Left ventricle myocardium inferior (tissue), 1 donor: Measurements from ENCODE around the gene GAST. TPM values are rescaled to one million over a fixed set of nuclear protein-coding genes. Genes with fewer than 3 reads are reported as not detected.
A peak's percentile ranks its signal among the peaks of the same experiment; 100 is the strongest.

Source experiments
- DNase-seq: peaks from one replicate; pipeline ENCODE4 v3.0.0-alpha.2; 2020
- H3K27ac ChIP-seq: fragments of 200-600 bp; replicated peaks from 2 replicates; pipeline ENCODE4 v1.8.0; 2021
- H3K27me3 ChIP-seq: fragments of 200-600 bp; 2 replicates; pipeline ENCODE4 v1.8.0; 2021; ENCODE audit warnings: low read depth
- H3K36me3 ChIP-seq: fragments of 200-600 bp; 2 replicates; pipeline ENCODE4 v1.8.0; 2021
- H3K4me1 ChIP-seq: fragments of 200-600 bp; 2 replicates; pipeline ENCODE4 v1.8.0; 2021
- H3K4me3 ChIP-seq: fragments of 200-600 bp; 2 replicates; pipeline ENCODE4 v1.8.0; 2021; ENCODE audit warnings: mild to moderate bottlenecking, moderate library complexity
- H3K9me3 ChIP-seq: fragments of 200-600 bp; replicated peaks from 2 replicates; pipeline ENCODE4 v1.8.0; 2021
- intact Hi-C: fragments of 100-400 bp; cut with micrococcal nuclease; formaldehyde crosslinking; loops from one replicate; pipeline ENCODE4 v1.11.0; 2022
- total RNA-seq: library from RNA; stranded (reverse); fragmentation: NEBNext Ultra II Directional; extraction: Animal tissue kit (Norgen Biotek cat#: 25700); gene quantifications from one replicate; pipeline ENCODE4 v1.2.1, GENCODE V29; 2021
- TF ChIP-seq, protein P1 (sequence below): fragments of 200-600 bp; IDR thresholded peaks from 2 replicates; pipeline ENCODE4 v1.8.0; 2021; ENCODE audit warnings: antibody characterized with exemption, mild to moderate bottlenecking, borderline replicate concordance
- donor health status: DM: no; HTN: yes; CAD: no; lungs with severe emphysema.

The GAST gene
- total RNA-seq, 1 donor from 2014 or later, result not detected

DNA sequence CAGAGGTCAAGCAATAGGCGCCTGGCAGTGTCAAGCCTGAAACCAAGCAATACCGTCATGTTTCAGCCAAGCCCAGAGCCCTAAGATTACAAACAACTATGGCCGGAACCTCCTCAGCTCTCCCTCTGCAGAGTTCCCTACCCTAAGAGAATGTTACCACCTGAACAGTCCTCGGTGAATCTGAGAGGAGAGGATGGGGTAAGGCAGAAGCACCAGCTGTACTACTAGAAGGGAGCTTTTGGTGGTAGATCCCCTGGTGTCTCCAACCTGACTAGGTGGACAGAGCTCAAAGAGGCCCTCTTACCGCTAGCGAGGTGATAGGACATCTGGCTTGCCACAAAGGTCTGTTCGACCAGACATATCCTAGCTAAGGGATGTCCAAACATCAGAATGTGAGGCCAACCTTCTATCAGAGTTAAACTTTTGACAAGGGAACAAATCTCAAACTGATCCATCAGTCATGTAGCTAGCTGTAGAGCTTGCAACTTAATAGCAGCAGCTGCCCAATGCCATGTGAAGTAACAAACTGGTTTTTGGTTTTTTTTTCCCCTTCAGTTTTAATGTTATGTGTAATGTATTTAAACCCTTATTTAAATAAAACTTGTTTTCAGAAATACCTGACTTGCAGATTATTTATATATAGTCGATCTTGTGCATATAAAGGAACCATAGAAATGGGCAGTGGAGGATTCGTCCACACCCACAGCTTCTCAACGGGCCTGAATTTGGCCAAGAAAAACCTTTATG is 20.9 kb upstream of the GAST start:
- peak overlapping the region; percentile 31 for H3K27ac ChIP-seq
- intact Hi-C loops, result no loop called here
- H3K27me3 ChIP-seq, result no peaks in the 10 kb centered on the region
- TF ChIP-seq, protein P1, sequence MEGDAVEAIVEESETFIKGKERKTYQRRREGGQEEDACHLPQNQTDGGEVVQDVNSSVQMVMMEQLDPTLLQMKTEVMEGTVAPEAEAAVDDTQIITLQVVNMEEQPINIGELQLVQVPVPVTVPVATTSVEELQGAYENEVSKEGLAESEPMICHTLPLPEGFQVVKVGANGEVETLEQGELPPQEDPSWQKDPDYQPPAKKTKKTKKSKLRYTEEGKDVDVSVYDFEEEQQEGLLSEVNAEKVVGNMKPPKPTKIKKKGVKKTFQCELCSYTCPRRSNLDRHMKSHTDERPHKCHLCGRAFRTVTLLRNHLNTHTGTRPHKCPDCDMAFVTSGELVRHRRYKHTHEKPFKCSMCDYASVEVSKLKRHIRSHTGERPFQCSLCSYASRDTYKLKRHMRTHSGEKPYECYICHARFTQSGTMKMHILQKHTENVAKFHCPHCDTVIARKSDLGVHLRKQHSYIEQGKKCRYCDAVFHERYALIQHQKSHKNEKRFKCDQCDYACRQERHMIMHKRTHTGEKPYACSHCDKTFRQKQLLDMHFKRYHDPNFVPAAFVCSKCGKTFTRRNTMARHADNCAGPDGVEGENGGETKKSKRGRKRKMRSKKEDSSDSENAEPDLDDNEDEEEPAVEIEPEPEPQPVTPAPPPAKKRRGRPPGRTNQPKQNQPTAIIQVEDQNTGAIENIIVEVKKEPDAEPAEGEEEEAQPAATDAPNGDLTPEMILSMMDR, result no peak
- DNase-seq, result no peak
- no peaks in the 10 kb centered on the region for H3K9me3 ChIP-seq
- peaks cover 60% of the 10 kb centered on the region for H3K4me1 ChIP-seq
- H3K4me3 ChIP-seq, result peak overlapping the region; percentile 91
- H3K36me3 ChIP-seq, result peaks cover 62% of the 10 kb centered on the region

DNA sequence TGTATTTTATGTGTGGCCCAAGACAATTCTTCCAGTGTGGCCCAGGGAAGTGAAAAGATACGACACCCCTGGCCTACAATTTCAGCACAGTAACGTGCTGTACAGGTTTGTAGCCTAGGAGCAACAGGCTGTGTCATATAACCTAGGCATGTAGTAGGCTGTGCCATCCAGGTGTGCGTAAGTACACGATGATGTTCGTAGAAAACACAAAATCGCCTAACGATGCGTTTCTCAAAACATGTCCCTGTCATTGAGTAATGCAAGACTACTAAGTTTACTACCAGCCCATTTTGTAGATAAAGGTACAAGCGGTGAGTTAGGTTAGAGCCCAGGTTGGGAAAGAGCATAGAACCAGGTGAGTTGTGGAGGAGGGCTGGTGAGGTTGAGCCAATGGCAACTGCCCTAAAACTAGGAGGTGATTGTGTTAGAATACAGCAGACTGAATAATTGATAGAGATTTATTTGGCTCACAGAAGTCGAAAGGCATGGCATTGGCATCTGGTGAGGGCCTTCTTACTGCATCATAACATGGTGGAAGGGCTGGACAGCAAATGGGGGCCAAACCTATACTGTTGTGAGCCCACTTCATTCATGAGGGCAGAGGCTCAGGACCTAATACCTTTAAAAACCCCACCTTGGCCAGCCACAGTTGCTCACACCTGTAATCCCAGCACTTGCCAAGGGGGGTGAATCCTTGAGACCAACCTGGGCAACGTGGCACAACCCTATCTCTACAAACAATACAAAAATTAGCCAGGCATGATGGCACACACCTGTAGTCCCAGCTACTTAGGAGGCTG is 19.2 kb upstream of the GAST start:
- DNase-seq, result no peak
- peaks cover 69% of the 10 kb centered on the region for H3K4me1 ChIP-seq
- H3K9me3 ChIP-seq, result no peaks in the 10 kb centered on the region
- intact Hi-C loops, result no loop called here
- H3K27ac ChIP-seq, result no peak overlapping the region
- TF ChIP-seq, protein P1, result no peak
- no peak overlapping the region for H3K4me3 ChIP-seq
- H3K27me3 ChIP-seq, result no peaks in the 10 kb centered on the region
- H3K36me3 ChIP-seq, result peaks cover 62% of the 10 kb centered on the region

DNA sequence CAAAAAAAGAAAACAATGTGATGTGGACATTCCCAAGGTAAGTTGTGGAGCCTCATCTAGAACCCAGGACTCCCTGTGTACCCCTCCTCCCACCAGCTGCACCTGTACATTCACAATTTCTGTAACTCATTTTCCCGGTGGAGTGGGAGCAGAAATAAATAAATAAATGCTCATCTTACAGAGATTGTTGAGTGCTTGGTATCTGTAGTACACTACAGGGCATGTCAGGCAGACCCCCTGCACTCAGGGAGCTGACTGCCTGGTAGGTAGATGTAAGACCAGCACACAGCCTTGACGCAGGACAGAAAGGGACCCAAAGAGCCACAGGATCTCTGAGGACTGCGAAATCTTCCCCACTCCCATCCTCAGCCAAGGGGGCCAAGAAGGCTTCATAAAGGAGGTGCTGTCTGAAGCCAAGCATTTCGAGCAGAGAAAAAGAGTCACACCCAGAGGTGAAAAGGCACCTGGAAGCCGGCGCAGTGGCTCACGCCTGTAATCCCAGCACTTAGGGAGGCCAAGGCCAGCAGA is 16.9 kb upstream of the GAST start:
- TF ChIP-seq, protein P1, result no peak
- H3K4me1 ChIP-seq, result peaks cover 56% of the 10 kb centered on the region
- H3K27me3 ChIP-seq, result no peaks in the 10 kb centered on the region
- no peaks in the 10 kb centered on the region for H3K9me3 ChIP-seq
- intact Hi-C loops, result no loop called here
- H3K36me3 ChIP-seq, result peaks cover 53% of the 10 kb centered on the region
- peak overlapping the region; percentile 71 for H3K27ac ChIP-seq
- H3K4me3 ChIP-seq, result no peak overlapping the region
- no peak for DNase-seq

DNA sequence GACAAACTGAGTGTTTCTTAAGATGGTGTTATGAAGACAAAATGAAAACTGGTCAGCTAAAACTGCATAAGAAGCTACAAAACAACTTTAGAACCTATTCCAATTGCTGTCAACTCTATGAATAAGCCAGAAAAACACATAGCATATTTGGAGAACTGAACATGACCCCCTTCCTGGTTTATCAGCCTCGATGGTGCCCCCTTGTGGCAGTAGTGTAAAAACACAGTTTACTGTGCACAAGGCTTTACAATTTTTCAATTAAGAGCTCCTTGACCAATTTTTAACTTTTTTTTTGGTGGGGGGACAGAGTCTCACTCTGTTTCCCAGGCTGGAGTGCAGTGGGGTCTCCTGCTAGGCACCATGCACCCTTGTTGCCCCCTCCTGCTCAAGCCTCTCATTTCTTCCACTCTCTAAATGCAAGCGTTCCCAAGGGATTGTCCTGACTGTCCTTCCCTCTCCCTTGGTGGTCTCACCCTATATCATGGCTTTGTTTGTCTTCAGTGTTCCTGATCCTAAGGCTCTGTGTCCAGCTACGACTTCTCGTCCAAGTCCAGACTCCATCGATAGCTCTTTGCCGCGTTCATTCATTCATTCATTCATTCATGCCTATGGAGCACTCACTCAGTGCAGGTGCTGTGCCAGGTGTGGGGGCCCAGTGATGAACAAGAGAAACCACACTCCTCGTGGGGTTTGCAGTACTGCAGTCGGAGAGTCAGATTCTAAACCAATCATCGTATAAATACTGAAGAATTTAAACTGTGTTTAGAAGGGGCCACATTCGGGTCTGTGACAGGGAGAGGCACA is 16.0 kb upstream of the GAST start:
- Histone ChIP-seq H3K9me3 (no peaks in the 10 kb centered on the region), H3K36me3 (peaks cover 44% of the 10 kb centered on the region), H3K27me3 (no peaks in the 10 kb centered on the region), H3K27ac (peak overlapping the region; percentile 71), H3K4me1 (peaks cover 47% of the 10 kb centered on the region), H3K4me3 (no peak overlapping the region)
- intact Hi-C loops, result no loop called here
- TF ChIP-seq, protein P1, result peak; percentile 83
- DNase-seq, result no peak
